K562 (cell line): ENCODE data around the gene PDZRN3. TPM values are rescaled to one million over a fixed set of nuclear protein-coding genes. Genes with fewer than 3 reads are reported as not detected.

Experiments used
- ATAC-seq: fragments of 200-7000 bp; cut with Tn5 transposase; 3 replicates; pipeline ENCODE4 v1.9.1; 2020; ENCODE audit warnings: moderate library complexity
- BruUV-seq: library from RNA; stranded (reverse); fragments of 400-500 nt; replicated peaks from 2 replicates; lab custom pipeline; 2021; lab: Mats Ljungman, UMichigan
- CTCF ChIA-PET: fragments of 300-600 bp; formaldehyde crosslinking; extraction: SDS; loops from one replicate; lab custom pipeline; 2021; ENCODE audit warnings: low intra/inter-chr PET ratio; lab: Yijun Ruan, JAX
- POLR2A ChIA-PET: fragments of 300-600, 350-650 bp; sonication (Branson Sonifier 250); formaldehyde crosslinking; extraction: SDS; loops from one replicate; lab custom pipeline; 2021; ENCODE audit warnings: antibody characterized with exemption, inconsistent platforms; lab: Yijun Ruan, JAX
- DNase-seq, 4 experiments: peaks; one replicate each; pipeline versions ENCODE4 v3.0.0 to v3.0.0-alpha.2; 2011 to 2018; ENCODE audit warnings: low spot score in 3 of 4, mixed read lengths in 3 of 4; ENCODE audit errors: extremely low read depth in 1 of 4
- FAIRE-seq: peaks from 2 replicates; lab custom pipeline; 2011; peaks lifted over from hg19 to GRCh38; lab: Jason Lieb, UNC
- H2AFZ ChIP-seq: 2 replicates; pipeline ENCODE4 v1.6.0; 2011; ENCODE audit warnings: low read depth, low read length, control low read depth, inconsistent platforms
- H3K27ac ChIP-seq: fragments of 200-600 bp; 3 replicates; pipeline ENCODE4 v1.8.0; 2011; ENCODE audit warnings: low read depth, mild to moderate bottlenecking, control low read depth, inconsistent platforms, low read length, moderate library complexity, mixed read lengths; ENCODE audit errors: extremely low read depth
- H3K27me3 ChIP-seq, 2 experiments: fragments of 300-600 bp in 1 of 2; 2 replicates in 1 of 2; 3 replicates in 1 of 2; pipeline versions ENCODE4 v1.6.0 to v1.8.0; 2011; ENCODE audit warnings: inconsistent platforms in 2 of 2, low read length in 2 of 2, mild to moderate bottlenecking in 1 of 2, mixed read lengths in 1 of 2, moderate library complexity in 1 of 2; ENCODE audit not compliant: control insufficient read depth in 2 of 2, insufficient read depth in 2 of 2
- H3K36me3 ChIP-seq: fragments of 300-600 bp; 3 replicates; pipeline ENCODE4 v1.8.0; 2011; ENCODE audit warnings: mild to moderate bottlenecking, low read length, inconsistent platforms; ENCODE audit not compliant: control insufficient read depth, insufficient read depth
- H3K4me1 ChIP-seq, 2 experiments: fragments of 200-600 bp in 1 of 2; replicated peaks in 1 of 2; 2 replicates in 1 of 2; 3 replicates in 1 of 2; pipeline versions ENCODE4 v1.5.1 to v1.8.0; 2011; ENCODE audit warnings: inconsistent platforms in 2 of 2, low read length in 2 of 2, mild to moderate bottlenecking in 1 of 2, mixed read lengths in 1 of 2, moderate library complexity in 1 of 2; ENCODE audit not compliant: control insufficient read depth in 2 of 2, insufficient read depth in 2 of 2
- H3K4me2 ChIP-seq: 2 replicates; pipeline ENCODE4 v1.6.1; 2011; ENCODE audit warnings: low read length, control low read depth, inconsistent platforms, mixed read lengths; ENCODE audit not compliant: insufficient read depth
- H3K4me3 ChIP-seq: fragments of 200-600 bp; sonication (generic), shearing (Covaris generic); 2 replicates; pipeline ENCODE4 v1.5.1; 2016; ENCODE audit warnings: control low read depth, inconsistent platforms
- H3K79me2 ChIP-seq: fragments of 200-600 bp; 3 replicates; pipeline ENCODE4 v1.8.0; 2011; ENCODE audit warnings: low read length, inconsistent platforms; ENCODE audit not compliant: control insufficient read depth, insufficient read depth
- H3K9ac ChIP-seq, 2 experiments: 2 replicates each; pipeline versions ENCODE4 v1.6.0 to v1.6.1; 2011; ENCODE audit warnings: low read depth in 2 of 2, low read length in 2 of 2, control low read depth in 1 of 2, inconsistent platforms in 1 of 2, mild to moderate bottlenecking in 1 of 2, mixed read lengths in 1 of 2; ENCODE audit not compliant: insufficient read depth in 1 of 2
- H3K9me1 ChIP-seq: one replicate; pipeline ENCODE4 v1.6.0; 2011; ENCODE audit warnings: inconsistent platforms, mild to moderate bottlenecking, low read length, moderate library complexity; ENCODE audit not compliant: control insufficient read depth, insufficient read depth
- H3K9me3 ChIP-seq: replicated peaks from 2 replicates; pipeline ENCODE4 v1.5.1; 2011; ENCODE audit warnings: low read depth, low read length, inconsistent platforms; ENCODE audit not compliant: control insufficient read depth, insufficient read depth
- H4K20me1 ChIP-seq: replicated peaks from 2 replicates; pipeline ENCODE4 v1.6.1; 2011; ENCODE audit warnings: low read length, inconsistent platforms, mixed read lengths; ENCODE audit not compliant: control insufficient read depth, insufficient read depth
- CHD4 ChIP-seq: fragments of 200-600 bp; sonication (generic); IDR thresholded peaks from 3 replicates; pipeline ENCODE4 v1.6.1; 2012; ENCODE audit warnings: low read depth, mild to moderate bottlenecking, mixed read lengths, low read length, inconsistent platforms; ENCODE audit not compliant: insufficient read depth, insufficient replicate concordance, poor library complexity, severe bottlenecking
- DDX20 ChIP-seq: fragments of 450-650 bp; IDR thresholded peaks from 2 replicates; pipeline ENCODE4 v1.6.1; 2016; ENCODE audit warnings: missing genetic modification characterization, low read depth, mild to moderate bottlenecking, missing compliant biosample characterization, moderate library complexity
- ELK3 ChIP-seq: fragments of 450-650 bp; formaldehyde crosslinking; IDR thresholded peaks from 2 replicates; pipeline ENCODE4 v1.4.0; 2020; ENCODE audit warnings: mild to moderate bottlenecking
- RBM25 ChIP-seq: fragments of 200-400 bp; formaldehyde crosslinking; IDR thresholded peaks from 2 replicates; pipeline ENCODE4 v1.6.1; 2018; ENCODE audit warnings: low read length, low read depth, moderate library complexity; ENCODE audit not compliant: severe bottlenecking
- REST ChIP-seq, 2 experiments: fragments of 450-650 bp; formaldehyde crosslinking in 1 of 2; IDR thresholded peaks; 2 replicates each; pipeline versions ENCODE4 v1.4.0 to v1.6.1; 2014 to 2020; ENCODE audit warnings: mild to moderate bottlenecking in 2 of 2, borderline replicate concordance in 1 of 2, low read depth in 1 of 2
- TCF3 ChIP-seq: sonication (generic); formaldehyde crosslinking; IDR thresholded peaks from 2 replicates; pipeline ENCODE4 v1.4.0; 2020; ENCODE audit warnings: mild to moderate bottlenecking, missing genetic modification reagents
- ZC3H8 ChIP-seq: fragments of 450-650 bp; IDR thresholded peaks from 2 replicates; pipeline ENCODE4 v1.6.1; 2017
- ZNF609 ChIP-seq: sonication (generic); formaldehyde crosslinking; IDR thresholded peaks from 2 replicates; pipeline ENCODE4 v1.8.1; 2023; ENCODE audit warnings: missing genetic modification reagents, mild to moderate bottlenecking, borderline replicate concordance
- WGBS: fragments of 100-300 bp; shearing (Covaris generic); methylation state at CpG from one replicate; pipeline ENCODE4 v1.1.6; 2016; ENCODE audit warnings: low coverage, mixed read lengths; ENCODE audit not compliant: insufficient coverage; ENCODE audit errors: missing lambda C conversion rate; 5-methylcytosine and 5-hydroxymethylcytosine counted together
- in situ Hi-C: fragments of 300-500 bp; cut with MboI; formaldehyde crosslinking; loops from 4 replicates; pipeline ENCODE4 v1.15.0; 2018; ENCODE audit warnings: inconsistent platforms, mixed read lengths
- intact Hi-C: fragments of 100-400 bp; cut with micrococcal nuclease; formaldehyde crosslinking; loops from 2 replicates; pipeline ENCODE4 v1.14.2; 2022
- polyA plus RNA-seq, 8 experiments: library from polyadenylated mRNA; depleted of rRNA in 4 of 8; stranded (reverse) in 5 of 8; unstranded in 3 of 8; fragments of >200 nt; fragmentation: Nextera tagmentation in 2 of 8; fragmentation: Illumina TruSeq in 1 of 8; extraction: Ambion mirVana in 2 of 8; extraction: Trizol in 1 of 8; gene quantifications; 2 replicates each; pipeline versions ENCODE4 v1.2.1 to v1.2.3, GENCODE V29; 2011 to 2014; ENCODE audit warnings: inconsistent platforms in 1 of 8, missing spikeins in 1 of 8
- total RNA-seq, 7 experiments: library from RNA; depleted of rRNA in 6 of 7; stranded (reverse); fragments of >200 nt in 6 of 7; fragmentation: Illumina TruSeq in 2 of 7; extraction: Trizol in 2 of 7; gene quantifications; 2 replicates each; pipeline versions ENCODE4 v1.2.1 to v1.2.3, GENCODE V29; 2011 to 2021; ENCODE audit warnings: low replicate concordance in 1 of 7

PDZRN3 gene
- total and polyA plus RNA-seq, 9 of the 15 experiments (the other 6 are each of a cell fraction or from before 2014, with no cell fraction given) = 0.16 TPM; not detected in 8

- FAIRE-seq (no peak), DNase-seq (no peak), ATAC-seq (no peak)
- H3K36me3 ChIP-seq = no peaks in the 10 kb centered on the region
- POLR2A ChIA-PET = no interaction called here
- no peak overlapping the region for H3K4me3 ChIP-seq
- H2AFZ ChIP-seq = no peak overlapping the region
- in situ Hi-C loops = no loop called here
- no peak overlapping the region for H3K9ac ChIP-seq
- WGBS = 0% methylated on average over 3 of the region's 3 CpGs
- H3K27ac ChIP-seq = no peak overlapping the region
- intact Hi-C loops = no loop called here
- no peaks in the 10 kb centered on the region for H3K4me1 ChIP-seq
- H3K9me1 ChIP-seq = no peaks in the 10 kb centered on the region
- no peaks in the 10 kb centered on the region for H3K27me3 ChIP-seq
- no peaks in the 10 kb centered on the region for H3K79me2 ChIP-seq
- H3K4me2 ChIP-seq = no peak overlapping the region
- no TSS peak for BruUV-seq
- CTCF ChIA-PET = no interaction called here
- no peaks in the 10 kb centered on the region for H3K9me3 ChIP-seq
- no peaks in the 10 kb centered on the region for H4K20me1 ChIP-seq
- no peak for TF ChIP-seq ZNF609 (CRISPR knock-in tag)
- TF ChIP-seq RBM25 = no peak
- TF ChIP-seq ELK3 (CRISPR knock-in tag) = no peak
- TF ChIP-seq TCF3 (CRISPR knock-in tag) = no peak
- no peak for TF ChIP-seq CHD4
- no peak for TF ChIP-seq ZC3H8
- no peak for TF ChIP-seq REST (IDR thresholded peaks at IDR 0.05; ENCODE audit: borderline replicate concordance)
- TF ChIP-seq REST (CRISPR knock-in tag; IDR thresholded peaks at IDR 0.05; ENCODE audit: low read depth) = no peak
- no peak for TF ChIP-seq DDX20 (tag)
These were observed 81.3 kb downstream of the PDZRN3 start for GRCh38 chr3:73543412-73543811.
